HG03378 (cell line): ENCODE measurements around the gene EPS8.

Source experiments
- ATAC-seq: cut with Tn5 transposase; IDR thresholded peaks from one replicate; pipeline ENCODE4 v1.9.1; 2021; ENCODE audit warnings: mild to moderate bottlenecking, moderate library complexity; ENCODE audit not compliant: unreplicated experiment

The EPS8 gene

DNA sequence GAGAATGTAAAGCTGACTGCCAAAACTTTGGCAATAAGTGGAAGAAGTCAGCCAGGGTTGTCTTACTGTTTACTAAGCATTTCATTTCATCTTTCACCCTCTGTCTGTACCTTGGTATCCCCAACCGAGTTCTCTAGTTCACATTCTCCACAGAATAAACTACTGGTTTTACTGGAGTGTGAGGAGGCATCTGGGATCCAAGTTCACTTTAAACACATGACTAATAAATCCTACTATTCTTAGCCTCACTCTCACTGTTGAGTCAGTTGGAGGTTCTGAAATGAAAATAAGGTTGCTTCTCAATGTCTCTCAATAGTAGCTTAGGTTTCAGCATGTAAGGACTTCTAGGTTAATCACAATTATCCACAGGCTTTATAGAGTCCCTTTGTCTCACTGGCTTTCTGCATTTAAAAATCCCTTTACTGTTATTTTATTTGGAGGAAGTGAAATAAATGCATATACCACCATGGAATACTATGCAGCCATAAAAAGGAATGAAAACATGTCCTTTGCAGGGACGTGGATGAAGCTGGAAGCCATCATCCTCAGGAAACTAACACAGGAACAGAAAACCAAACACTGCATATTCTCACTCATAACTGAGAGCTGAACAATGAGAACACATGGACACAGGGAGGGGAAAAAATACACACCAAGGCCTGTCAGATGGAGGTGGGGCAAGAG, 95.8 kb downstream of the EPS8 start:
- ATAC-seq, result no peak

DNA sequence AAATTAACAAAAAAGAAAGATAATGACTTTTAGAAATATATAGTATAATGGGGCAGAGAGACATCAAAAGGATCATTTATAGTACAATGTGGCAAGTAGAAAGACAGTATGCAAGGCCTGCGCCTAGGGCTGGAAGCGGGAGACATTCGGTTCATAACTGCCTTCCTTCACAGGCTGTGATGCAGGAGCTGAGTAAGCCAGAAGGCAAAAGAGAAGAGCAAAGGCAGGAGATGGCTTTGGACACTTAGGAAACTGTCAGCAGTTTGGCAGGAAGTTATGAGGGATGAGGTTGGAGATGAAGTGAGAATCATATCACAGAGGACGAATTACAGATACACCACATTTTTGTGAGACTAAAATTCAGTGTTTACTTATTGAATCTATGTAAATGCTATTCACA, 97.8 kb downstream of the EPS8 start:
- ATAC-seq, result no peak

DNA sequence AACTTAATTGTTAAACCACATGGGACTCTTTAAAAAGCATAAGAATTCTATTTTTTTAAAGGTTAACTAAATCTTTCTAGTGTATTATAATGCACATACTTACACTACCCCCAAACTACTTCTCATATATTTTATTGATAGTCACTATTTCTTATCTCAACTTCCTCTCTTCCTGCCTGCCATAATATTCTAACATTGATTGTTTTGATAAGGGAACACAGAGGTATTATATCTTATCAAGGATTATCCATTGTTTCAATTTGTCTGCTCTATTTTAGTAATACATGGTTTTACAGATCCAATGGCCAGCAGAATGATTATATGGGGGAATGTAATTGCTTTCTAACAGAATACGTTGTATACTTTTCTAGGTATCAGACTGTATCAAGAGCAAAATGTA, 98.9 kb downstream of the EPS8 start:
- no peak for ATAC-seq

DNA sequence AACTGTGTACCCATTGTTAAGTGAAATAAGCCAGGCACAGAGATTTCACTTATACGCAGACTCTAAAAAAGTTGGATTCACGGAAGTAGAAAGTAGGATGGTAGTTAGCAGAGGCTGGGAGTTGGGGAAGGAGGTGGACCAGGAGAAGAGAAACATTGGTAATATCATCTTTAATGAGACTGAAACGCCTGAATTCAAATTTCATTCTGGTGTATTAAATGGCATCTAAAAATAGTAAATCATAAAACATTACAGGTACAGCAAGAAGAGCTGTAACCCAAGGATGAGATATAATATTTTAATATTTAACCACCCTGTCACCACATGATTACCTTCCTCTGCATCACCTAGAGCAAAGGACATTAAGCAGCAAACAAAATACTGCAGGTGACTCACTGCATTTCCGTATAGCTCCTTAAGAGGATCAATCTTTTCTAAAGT, 99.4 kb downstream of the EPS8 start:
- ATAC-seq, result no peak

DNA sequence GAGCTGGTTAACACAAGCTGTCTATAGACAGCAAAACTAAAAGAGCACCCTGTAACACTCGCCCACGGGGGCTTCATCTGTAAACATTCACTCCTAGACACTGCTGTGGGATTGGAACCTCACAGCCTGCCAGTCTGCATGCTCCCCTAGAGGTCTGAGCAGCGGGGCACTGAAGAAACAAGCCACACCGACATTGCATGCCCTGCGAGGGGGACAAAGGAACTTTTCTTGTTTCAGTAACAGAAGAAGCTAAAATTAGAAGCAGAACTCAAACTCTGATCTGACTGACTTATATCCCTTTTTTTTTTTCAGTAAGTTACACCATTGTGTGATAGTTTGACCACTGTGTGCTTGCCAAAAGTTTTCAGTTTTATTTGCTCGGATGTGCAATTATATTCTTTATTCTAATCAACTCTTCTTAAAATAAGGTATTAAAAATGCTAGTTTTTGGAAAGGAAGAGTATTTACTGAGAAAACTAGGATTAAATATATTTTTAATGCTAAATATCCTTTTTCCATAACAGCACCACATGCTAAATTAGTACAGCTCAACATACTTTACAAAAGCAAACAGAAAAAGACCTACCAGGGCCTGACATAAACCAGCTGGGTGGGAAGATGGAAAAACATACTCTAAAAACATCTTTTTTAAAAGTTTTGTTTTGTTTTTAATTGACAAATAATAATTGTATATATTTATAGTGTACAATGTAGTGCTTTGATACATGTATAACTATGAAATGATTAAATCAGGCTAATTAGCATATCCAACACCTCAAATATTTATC, 100.2 kb downstream of the EPS8 start:
- ATAC-seq, result no peak

DNA sequence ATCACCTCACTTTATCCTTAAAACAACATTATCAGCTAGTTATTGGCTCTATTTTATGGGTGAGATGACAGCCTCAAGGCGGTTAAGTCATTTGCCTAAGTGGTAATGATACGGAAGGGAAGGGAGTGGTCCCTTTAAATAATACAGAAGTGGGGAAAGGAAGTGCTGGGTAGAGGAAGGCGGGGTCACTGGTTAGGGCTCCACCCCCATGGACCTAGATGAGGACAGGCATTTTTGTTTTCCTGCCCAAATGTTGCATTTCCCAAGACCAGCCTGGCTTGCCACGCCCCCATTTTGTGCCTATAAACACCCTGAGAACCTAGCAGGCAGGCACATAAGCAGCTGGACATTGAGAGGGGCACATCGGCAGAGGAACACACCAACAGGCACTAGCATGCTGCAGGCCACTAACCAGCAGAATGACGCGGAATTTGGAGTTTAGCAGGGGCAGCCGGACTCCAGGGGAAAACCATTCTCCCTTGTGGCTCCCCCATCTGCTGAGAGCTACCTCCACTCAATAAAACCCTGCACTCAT, 100.9 kb downstream of the EPS8 start:
- no peak for ATAC-seq

DNA sequence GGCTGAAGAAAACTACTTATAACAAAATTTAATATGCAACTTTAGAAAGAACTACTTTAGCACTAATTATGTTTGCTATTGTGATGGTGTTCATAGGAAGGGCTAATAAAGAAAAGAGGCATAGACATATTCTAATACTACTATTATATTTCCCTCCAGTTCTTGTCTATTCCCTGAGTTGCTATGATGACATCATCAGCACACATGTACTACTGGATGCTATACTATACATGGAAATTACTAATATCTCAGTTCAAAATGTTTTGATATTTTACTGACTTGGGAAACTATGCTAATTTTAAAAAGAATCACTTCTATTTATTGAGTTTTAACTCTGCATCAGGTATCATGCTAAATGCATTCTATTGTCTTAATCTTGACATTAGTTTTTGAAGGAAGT, 101.6 kb downstream of the EPS8 start:
- no peak for ATAC-seq

DNA sequence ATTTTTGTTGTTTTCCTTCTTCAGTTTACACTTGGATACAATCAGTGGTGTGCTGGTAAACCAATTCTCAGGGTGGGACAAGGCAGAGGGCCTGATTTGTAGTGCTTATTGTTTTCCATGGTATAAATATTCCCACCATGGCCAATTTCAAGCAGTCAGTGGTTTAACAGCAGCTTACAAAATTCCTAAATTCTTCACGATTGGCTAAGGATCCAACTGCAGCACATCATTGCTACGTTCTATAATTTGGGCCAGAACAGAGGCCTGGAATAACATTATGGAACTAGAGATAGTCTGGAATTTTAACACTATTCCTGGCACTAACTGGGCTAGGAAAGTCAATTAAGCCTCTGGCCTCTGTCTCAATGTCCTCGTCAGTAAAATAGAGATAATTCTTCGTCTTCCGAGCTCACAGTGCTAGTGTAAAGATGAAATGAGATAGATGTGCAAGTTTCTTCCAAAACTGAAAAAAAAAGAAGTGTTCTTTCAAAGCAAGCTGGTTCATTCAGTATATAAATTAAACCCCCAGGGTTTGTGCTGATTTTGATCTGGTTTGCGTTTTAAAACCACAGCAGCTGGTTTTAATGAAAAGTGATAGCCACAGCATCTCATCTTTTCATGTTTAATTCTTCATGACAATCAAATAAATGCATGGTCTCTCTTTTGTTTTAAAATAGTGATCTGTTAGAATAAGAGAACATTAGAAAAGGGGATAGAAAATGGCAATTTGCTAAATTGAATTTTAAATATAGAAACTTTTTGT, 104.1 kb downstream of the EPS8 start:
- ATAC-seq, result no peak

DNA sequence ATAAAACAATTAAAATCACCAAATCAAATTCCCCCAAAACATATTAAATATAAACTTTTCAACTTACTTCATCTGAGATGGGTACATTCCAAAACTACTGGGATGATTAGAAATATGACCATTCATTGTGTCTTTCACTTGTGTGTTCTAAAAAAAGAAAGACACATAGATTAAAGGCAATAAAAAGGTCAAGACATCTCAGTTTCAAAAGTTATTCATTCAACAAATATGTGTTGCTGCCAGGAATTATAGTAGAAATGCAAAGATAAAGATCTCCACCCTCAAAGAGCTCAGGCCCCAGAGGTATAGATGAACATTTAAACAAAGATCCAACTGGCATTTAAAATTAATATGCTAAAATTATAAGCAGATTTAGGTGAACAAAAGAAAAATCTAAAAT, 106.4 kb downstream of the EPS8 start:
- no peak for ATAC-seq

DNA sequence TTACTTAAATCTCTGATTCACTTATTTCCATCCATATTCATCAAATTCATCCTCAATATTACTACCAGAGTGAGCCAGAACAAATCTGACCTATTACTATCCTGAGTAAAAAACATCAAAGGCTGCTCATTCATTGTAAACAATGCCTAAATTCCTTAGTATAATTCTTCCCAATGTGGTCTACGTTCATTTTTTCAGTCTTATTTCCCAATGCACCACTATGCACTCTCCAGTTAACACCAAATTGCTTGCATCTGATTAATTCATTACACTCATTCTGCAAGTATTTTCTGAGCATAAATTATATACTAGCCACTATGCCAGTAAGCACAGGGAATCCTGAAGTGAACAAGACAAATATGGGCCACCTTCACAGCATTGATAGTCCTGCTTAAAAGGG, 110.0 kb downstream of the EPS8 start:
- ATAC-seq, result no peak

DNA sequence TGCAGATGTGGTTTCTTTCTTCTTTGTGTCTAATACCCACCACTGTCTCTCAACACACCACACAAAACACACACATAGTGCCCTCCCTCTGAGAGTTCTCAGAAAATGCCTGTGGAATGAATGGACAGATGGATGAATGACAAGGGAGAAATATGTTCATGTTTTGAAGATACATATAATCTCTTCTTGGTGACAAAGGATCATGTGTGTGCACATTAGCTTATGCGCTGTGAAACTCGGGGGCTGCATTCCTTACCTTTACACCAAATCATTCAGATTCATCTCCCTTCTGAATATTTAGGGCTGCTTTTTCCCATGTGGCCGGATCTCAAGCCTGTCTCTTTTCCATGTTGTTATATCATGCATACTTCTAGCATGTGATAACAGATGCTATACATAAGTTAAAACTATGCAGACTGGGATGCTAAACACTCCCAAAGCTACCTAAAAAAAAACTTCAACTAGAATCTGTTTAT, 111.4 kb downstream of the EPS8 start:
- no peak for ATAC-seq

DNA sequence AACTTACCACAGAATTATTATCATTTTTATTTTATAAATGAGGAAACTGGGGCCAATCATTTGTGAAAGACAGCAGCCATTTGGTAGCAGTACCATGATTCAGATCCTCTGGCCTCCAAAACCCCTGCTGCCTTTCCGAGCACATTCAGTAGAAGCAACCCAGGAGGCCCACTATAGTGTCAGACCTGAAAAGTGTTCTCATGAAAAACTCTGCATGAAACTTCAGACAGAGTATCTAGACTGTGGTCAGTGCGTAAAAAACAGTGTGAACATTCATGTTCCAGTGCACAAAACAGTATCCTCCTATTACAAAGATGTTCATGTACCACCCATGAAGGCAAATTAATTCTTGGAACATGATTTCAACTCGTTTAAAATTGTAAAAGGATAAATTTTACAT, 112.0 kb downstream of the EPS8 start:
- ATAC-seq, result no peak

DNA sequence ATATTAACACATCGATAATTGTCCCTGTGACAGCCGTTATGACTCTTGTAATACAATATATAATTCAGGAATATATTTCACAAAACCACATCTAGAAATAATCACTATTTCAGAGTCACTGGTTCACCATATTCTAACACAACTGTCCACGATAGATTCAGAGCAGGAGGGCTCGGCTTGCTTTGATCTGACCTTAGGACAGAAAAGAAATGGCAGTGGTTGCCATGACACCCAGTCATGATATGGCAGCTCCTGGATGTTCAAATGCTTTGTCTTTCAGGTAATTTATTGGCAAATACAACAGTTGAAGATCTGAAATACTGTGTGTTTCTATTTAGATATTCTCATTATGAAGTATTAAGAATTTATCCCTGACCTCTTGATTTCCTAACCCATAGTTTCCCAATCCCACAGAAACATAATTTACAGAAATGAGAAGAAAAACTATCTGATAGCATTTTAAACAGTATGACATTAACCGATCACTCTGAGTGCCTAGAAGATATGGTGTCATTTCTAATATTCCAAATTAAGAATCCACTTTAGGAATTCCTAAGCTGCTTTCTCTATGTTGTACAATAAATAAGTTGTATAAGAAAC, 116.4 kb downstream of the EPS8 start:
- no peak for ATAC-seq

DNA sequence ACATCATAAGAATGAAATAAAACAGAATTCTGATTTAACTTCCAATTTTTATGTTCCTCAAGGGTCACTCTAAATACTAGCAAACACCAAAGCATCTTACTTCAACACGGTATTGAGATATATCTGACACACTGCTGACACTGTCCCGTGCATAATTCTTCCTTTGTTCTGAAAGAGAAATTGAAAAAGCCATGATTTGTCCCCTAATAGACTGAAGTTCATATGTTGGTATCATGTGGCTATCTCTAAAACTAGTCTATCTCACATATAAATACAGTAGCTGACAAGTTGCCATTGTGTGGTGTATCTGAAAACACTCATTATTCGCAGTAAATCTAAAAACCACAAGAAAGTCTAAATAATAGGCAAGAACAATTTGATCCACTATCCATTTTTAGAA, 118.4 kb downstream of the EPS8 start:
- no peak for ATAC-seq

DNA sequence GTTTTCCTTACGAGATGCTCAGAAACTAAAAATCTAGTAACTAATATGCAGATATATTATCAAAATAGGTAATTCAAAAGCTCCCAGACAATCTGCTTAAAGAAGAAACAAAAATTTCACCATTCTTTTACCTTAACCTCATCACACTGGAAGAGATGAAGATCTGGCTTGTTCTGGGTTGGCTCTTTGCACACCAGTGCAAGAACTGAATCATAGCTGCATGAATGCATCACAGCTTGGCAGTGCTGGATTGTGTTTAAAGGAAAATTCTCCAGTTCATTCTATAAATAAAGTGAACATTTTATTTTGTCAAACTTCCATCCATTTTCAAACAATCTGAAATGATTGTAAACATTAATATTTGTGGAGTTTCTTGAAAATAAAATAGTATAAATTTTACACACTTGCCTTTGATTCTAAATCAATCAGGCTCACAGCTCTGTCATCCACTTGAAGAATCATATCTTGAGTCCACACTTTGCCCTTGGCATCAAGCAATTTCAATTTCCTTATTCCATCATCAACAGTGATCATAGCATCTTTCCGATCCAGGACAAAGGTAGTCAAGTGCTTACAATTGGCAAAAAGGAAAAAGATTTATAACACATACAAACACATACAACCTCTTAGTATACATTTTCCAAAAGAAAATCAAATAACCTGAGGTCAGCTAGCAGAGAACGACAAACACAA, 119.8 kb downstream of the EPS8 start:
- ATAC-seq, result no peak

DNA sequence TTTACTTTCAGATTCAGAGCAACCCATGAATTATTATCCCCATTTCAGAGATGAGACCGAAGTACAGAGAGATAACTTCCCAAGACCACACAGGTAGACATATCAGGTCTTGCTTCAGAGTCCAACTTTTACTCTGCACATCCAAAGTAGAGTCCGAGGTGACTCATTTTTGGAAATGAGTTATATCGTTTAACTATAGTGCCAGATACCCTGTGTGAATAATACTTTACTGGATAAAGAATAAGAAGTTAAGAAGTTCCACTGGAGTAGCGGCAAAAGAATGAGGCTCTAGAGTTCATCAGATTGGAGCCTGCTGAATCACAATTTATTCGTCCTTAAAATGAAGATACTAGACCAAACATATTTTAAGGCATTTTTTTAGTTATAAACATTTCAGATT, 124.7 kb downstream of the EPS8 start:
- ATAC-seq, result no peak

DNA sequence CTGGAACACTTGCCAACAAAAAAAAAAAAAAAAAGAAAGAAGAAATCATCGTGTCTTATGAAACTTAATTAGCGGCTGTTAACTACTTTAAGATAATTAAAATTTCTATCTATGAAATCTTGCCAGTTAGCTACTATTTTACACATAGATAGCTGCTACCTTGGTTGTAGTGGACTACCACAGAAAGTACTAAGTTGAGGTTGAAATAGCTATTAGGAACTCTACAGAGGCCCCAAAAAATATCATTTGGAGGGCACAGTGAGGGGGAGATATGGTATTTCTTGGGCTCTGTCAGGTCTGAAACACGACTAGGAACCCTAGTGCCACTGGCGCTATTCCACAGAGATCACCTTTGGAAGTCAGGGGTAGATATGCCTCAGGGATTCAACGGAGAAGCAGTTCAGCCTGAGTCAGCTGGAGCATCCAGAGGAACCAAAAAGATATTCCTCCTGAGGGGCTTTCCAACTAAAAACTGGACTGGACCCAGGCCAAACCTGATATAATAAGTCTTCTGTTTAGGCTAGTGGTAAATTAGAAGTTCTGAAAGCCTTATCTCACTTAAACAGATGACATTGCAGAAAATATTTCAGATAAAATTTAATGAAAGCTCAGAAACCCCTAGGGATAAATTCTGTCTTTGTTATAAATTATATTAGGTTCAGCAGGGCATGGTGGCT, 126.1 kb downstream of the EPS8 start:
- ATAC-seq, result no peak

DNA sequence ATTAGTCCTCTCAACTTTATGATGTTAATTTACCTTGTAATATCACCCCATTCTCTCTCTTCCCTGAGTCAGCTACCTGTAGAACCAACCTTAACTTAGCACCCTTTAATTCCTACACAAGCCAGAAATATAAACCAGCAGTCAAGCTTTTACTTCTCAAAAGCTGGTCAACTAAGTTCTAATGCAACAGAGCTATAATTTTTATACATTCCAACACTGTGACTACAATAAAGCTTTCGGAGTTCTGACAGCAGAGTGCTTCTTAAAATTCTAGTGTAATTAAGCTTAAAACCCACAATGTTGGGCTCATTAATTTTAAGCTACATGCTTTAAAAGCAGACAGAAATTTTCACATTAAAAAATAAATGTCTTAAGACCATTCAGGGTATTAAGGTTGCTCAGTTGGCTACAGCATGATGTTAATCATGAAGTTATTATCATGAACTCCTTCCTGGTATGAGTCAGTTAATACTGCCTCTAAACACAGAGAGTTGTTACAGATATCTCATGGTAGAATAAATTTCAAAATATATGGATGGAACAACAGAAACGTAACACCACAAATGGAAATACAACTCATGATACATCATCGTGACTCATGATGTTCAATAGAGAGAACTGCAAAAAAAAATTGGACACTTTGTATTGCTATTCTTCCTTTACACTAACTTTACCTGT, 126.7 kb downstream of the EPS8 start:
- ATAC-seq, result no peak

DNA sequence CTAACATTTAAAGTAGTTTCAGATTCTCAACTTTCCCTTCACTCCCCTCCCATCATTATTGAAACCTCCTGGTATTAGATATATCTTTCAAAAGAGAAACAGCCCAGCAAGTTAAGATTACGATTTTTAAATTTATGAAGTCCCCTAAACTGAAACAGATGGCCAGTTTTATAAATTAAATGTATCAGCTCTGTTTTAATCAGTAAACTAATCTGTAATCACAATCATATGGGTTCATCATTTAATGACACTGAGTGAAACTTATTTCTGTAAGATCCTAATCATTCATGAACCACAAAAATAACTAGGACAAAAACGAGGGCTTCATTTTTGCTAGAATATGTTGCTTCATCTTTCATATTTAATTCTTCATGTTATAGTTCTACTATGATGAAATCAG, 137.8 kb downstream of the EPS8 start:
- ATAC-seq, result no peak
